NB4 (cell line): ENCODE measurements around the gene FOXP1.

Experiments
- DNase-seq: peaks from one replicate; pipeline ENCODE4 v3.0.0; 2010; ENCODE audit warnings: low read depth
- H3K4me3 ChIP-seq: one replicate; pipeline ENCODE4 v1.5.1; 2011; ENCODE audit warnings: mild to moderate bottlenecking, low read depth, low read length, moderate library complexity
- CTCF ChIP-seq: IDR thresholded peaks from one replicate; pipeline ENCODE4 v1.5.1; 2012; ENCODE audit warnings: low read depth, low read length
- MAX ChIP-seq: IDR thresholded peaks from 2 replicates; pipeline ENCODE4 v1.6.1; 2011; ENCODE audit warnings: low read depth, low read length
- MYC ChIP-seq: IDR thresholded peaks from 2 replicates; pipeline ENCODE4 v1.6.1; 2011; ENCODE audit warnings: low read depth, low read length
- POLR2A ChIP-seq: IDR thresholded peaks from 2 replicates; pipeline ENCODE4 v1.6.1; 2011; ENCODE audit warnings: mild to moderate bottlenecking; ENCODE audit not compliant: insufficient read length; ENCODE audit errors: extremely low read depth

FOXP1 gene

DNA sequence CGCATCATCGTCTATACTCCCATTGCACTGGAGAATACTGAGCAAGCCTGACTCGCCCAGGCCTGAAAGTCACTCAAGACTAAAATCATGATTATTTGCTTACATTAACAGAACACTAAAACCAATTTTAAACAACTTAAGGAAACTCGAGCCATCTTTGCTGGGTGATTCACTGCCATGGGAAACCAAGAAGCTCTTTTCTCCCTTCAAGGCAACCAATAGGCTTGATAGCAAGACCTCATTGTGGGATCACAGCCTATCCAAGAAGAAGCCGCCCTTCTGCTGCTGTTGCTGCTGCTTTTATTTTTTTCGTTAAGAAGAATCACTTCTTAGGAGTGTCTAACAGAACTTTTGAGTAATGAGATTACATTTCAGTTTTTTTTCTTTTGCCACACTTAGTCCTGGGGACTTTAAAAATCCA is 479.4 kb downstream of the FOXP1 start:
- no peak for DNase-seq
- TF ChIP-seq CTCF: no peak
- TF ChIP-seq POLR2A: no peak
- no peak overlapping the region for H3K4me3 ChIP-seq

DNA sequence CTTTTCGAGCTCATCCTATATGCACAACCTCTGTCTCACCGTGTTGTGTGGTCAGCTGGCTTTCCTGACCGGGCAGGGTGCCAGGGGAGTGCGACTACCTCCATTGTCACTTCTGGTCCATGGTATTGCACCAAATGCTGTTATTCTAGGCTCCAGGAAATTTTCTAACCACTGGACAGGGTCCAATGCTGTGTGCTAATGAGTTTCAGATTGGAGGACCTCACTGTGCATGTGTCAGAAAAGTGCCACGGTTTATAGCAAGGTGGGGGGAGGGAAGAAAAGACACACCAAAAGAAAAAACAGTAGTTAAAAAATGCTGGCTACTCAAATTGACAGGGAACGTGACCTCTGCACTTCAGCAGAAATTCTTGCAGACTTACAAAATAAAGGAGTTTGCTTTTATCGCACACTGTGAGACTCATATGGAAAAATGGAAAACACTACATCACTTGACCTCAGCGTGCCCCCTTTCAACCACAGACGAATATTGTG is 480.1 kb downstream of the FOXP1 start:
- H3K4me3 ChIP-seq: no peak overlapping the region
- DNase-seq: no peak
- TF ChIP-seq MAX: no peak
- TF ChIP-seq CTCF: no peak
- TF ChIP-seq POLR2A: no peak
- no peak for TF ChIP-seq MYC

- TF ChIP-seq MAX: no peak
- TF ChIP-seq CTCF: no peak
- TF ChIP-seq MYC: no peak
- no peak for TF ChIP-seq POLR2A
- DNase-seq: no peak
- no peak overlapping the region for H3K4me3 ChIP-seq
Measured at GRCh38 chr3:71102111-71102983, 481.2 kb downstream of the FOXP1 start.

GRCh38 chr3:71101626-71102025 is 481.9 kb downstream of the FOXP1 start:
- no peak for DNase-seq
- TF ChIP-seq POLR2A (no peak), CTCF (no peak), MAX (no peak), MYC (no peak)
- H3K4me3 ChIP-seq: no peak overlapping the region

DNA sequence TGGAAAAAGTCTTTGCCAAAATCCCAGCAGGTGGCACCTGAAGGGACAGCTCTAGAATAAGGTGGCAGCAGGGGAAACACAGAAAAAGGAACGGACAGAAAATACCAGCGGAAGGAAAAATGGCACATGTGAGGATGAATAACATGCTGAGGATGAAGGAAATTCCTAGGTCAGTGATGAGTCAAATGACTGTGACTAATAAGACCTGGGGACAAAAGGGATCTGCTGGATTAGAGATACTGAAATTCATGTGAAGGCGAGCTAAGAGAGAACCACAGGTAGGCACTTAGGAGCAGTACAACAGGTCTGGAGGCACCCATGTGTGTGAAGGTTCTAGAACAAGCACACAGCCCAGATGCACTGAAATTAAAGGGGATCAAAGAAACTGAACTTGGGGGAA is 482.5 kb downstream of the FOXP1 start:
- no peak overlapping the region for H3K4me3 ChIP-seq
- no peak for TF ChIP-seq CTCF
- DNase-seq: no peak
